SU-DHL-6 (cell line): Measurements from ENCODE around the gene ATP11C.

ENCODE experiments used
- CTCF ChIP-seq: fragments of 200-600 bp; sonication (generic); IDR thresholded peaks from one replicate; pipeline ENCODE4 v1.5.1; 2017; ENCODE audit warnings: antibody characterized with exemption, mild to moderate bottlenecking, low read length, moderate library complexity; ENCODE audit not compliant: insufficient read depth, poor library complexity, severe bottlenecking
- EZH2phosphoT487 ChIP-seq: fragments of 200-600 bp; sonication (generic), shearing (Covaris generic); conservative IDR thresholded peaks from 2 replicates; pipeline ENCODE4 v1.6.1; 2018; ENCODE audit warnings: mild to moderate bottlenecking, antibody characterized with exemption, low read length, moderate library complexity, mixed read lengths

DNA sequence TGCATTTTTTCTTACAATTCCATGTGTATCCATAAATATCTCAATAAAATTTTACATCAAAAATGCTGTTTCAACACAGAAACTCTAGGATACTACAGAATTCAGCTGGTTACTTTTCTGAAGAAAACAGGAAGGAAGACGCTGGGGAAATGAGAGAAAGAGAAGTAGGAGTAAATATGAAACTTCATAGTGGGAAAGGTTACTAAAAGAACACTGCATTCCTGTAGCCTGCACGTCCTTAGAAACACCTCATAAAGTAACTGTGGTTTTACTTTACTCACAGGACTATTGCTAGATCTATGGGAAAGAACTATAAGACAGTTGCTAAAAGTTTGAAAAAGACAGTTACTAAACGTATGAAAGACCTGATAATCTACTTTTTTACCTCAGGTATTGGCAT is 23.1 kb downstream of the ATP11C start:
- TF ChIP-seq CTCF: no peak
- TF ChIP-seq EZH2phosphoT487: no peak
